Right lobe of liver (tissue), 6 donors: ENCODE results near the gene RSPH4A. TPM values are rescaled to one million over a fixed set of nuclear protein-coding genes. Genes with fewer than 3 reads are reported as not detected.
"Not testable (repeated sequence)": the region's sequence is repeated elsewhere in the genome, so short reads cannot be mapped to it uniquely, and the experiment has no call there.

Source experiments
- ATAC-seq, 4 donors: fragments of 200-7000 bp; cut with Tn5 transposase; one replicate each; pipeline ENCODE4 v1.9.1; 2020; ENCODE audit warnings: mild to moderate bottlenecking in 4 of 4, moderate library complexity in 4 of 4
- DNase-seq, 3 donors: peaks; one replicate each; pipeline ENCODE4 v3.0.0-alpha.2; 2020
- H3K27ac ChIP-seq, 3 donors: fragments of 200-600 bp; one replicate each; pipeline ENCODE4 v1.8.0; 2022
- H3K27me3 ChIP-seq, 2 donors: fragments of 200-600 bp; one replicate each; pipeline ENCODE4 v1.8.0; 2022
- H3K36me3 ChIP-seq, 4 donors: fragments of 200-600 bp; sonication (generic) in 1 of 4; one replicate each; pipeline versions ENCODE4 v1.5.1 to v1.8.0; 2017 to 2022; ENCODE audit warnings: control low read depth in 1 of 4
- H3K4me1 ChIP-seq, 4 donors: fragments of 200-600 bp; sonication (generic) in 1 of 4; one replicate each; pipeline versions ENCODE4 v1.5.1 to v1.8.0; 2017 to 2022; ENCODE audit warnings: control low read depth in 1 of 4
- H3K4me3 ChIP-seq, 3 donors: fragments of 200-600 bp; one replicate each; pipeline ENCODE4 v1.8.0; 2022
- H3K9me3 ChIP-seq, 4 donors: fragments of 200-600 bp; sonication (generic) in 1 of 4; one replicate each; pipeline versions ENCODE4 v1.5.1 to v1.8.0; 2017 to 2022; ENCODE audit warnings: control low read depth in 1 of 4
- CTCF ChIP-seq, 4 donors: fragments of 200-600 bp in 3 of 4; fragments of 450-650 bp in 1 of 4; IDR thresholded peaks; one replicate each; pipeline versions ENCODE4 v1.5.1 to v1.8.0; 2016 to 2022; ENCODE audit warnings: antibody characterized with exemption in 4 of 4, mild to moderate bottlenecking in 2 of 4
- POLR2A ChIP-seq: fragments of 450-650 bp; IDR thresholded peaks from one replicate; pipeline ENCODE4 v1.6.1; 2017; ENCODE audit warnings: antibody characterized with exemption, mild to moderate bottlenecking
- WGBS: methylation state at CpG from one replicate; pipeline ENCODE4 v1.1.6; 2018; ENCODE audit warnings: low coverage, low lambda C conversion rate; ENCODE audit not compliant: insufficient coverage; ENCODE audit errors: missing lambda C conversion rate; 5-methylcytosine and 5-hydroxymethylcytosine counted together
- intact Hi-C, 2 donors: fragments of 100-400 bp; cut with DNase I; formaldehyde crosslinking; loops; one replicate each; pipeline versions ENCODE4 v1.11.2 to v1.14.1; 2022
- total RNA-seq, 6 experiments: library from RNA; depleted of rRNA in 2 of 6; stranded (reverse); fragments of >200 nt in 2 of 6; fragmentation: NEBNext Ultra II Directional in 3 of 6; extraction: Animal tissue kit (Norgen Biotek cat#: 25700) in 3 of 6; gene quantifications; one replicate each; pipeline versions ENCODE4 v1.1.0 to v1.2.4, GENCODE V29; 2016 to 2023
- donor health status: DM: no; HTN: yes; CAD: no.
- donor health status: DM: no; HTN: no; CAD: no.
- donor health status: DM: no; HTN: no; CAD: no.
- donor health status: DM: no; HTN: yes; CAD: no.
- donor health status: DM: no; HTN: yes; CAD: no.

Gene RSPH4A
- total RNA-seq, 6 experiments from 2014 or later, result 0.06 to 0.18 (median 0.16) TPM; not detected in 3

GRCh38 chr6:116596815-116597214 lies 19.5 kb upstream of the RSPH4A start:
- Histone ChIP-seq H3K27ac (no peak overlapping the region), H3K36me3 (peaks cover 0 to 25% (median 10%) of the 10 kb centered on the region in 4 donors), H3K4me3 (no peak overlapping the region), H3K9me3 (no peaks in the 10 kb centered on the region), H3K27me3 (no peaks in the 10 kb centered on the region), H3K4me1 (no peaks in the 10 kb centered on the region)
- ATAC-seq (no peak), DNase-seq (no peak)
- intact Hi-C loops, result no loop called here
- 75% methylated on average over 4 of the region's 4 CpGs for WGBS
- TF ChIP-seq CTCF (IDR thresholded peaks at IDR 0.05) (no peak), POLR2A (no peak)

- WGBS, result 70% methylated on average over 1 of the region's 3 CpGs
- intact Hi-C loops, H3K36me3 ChIP-seq, H3K4me3 ChIP-seq, H3K27ac ChIP-seq, H3K4me1 ChIP-seq, H3K9me3 ChIP-seq, H3K27me3 ChIP-seq, DNase-seq, ATAC-seq: not testable (repeated sequence)
Measured at GRCh38 chr6:116603916-116604315, 12.4 kb upstream of the RSPH4A start.

- H3K9me3 ChIP-seq, intact Hi-C loops, H3K4me3 ChIP-seq, DNase-seq, H3K36me3 ChIP-seq, H3K27me3 ChIP-seq, ATAC-seq, H3K27ac ChIP-seq, H3K4me1 ChIP-seq: not testable (repeated sequence)
- WGBS, result 94% methylated on average over 3 of the region's 3 CpGs
Measured at GRCh38 chr6:116604868-116605267, 11.4 kb upstream of the RSPH4A start.

- DNase-seq (no peak), ATAC-seq (no peak)
- Histone ChIP-seq H3K9me3 (no peaks in the 10 kb centered on the region), H3K27me3 (no peaks in the 10 kb centered on the region), H3K36me3 (no peaks in the 10 kb centered on the region), H3K4me1 (no peaks in the 10 kb centered on the region), H3K4me3 (no peak overlapping the region), H3K27ac (no peak overlapping the region)
- WGBS, result 95% methylated on average over 2 of the region's 4 CpGs
- TF ChIP-seq POLR2A (no peak), CTCF (IDR thresholded peaks at IDR 0.05) (no peak)
- intact Hi-C loops, result no loop called here
Measured at GRCh38 chr6:116605935-116606334, 10.3 kb upstream of the RSPH4A start.

GRCh38 chr6:116611056-116611455 lies 5.2 kb upstream of the RSPH4A start:
- TF ChIP-seq CTCF (IDR thresholded peaks at IDR 0.05), result no peak
- no peak for TF ChIP-seq POLR2A
- Histone ChIP-seq H3K9me3 (no peaks in the 10 kb centered on the region), H3K27me3 (no peaks in the 10 kb centered on the region)

GRCh38 chr6:116616737-116617053 lies 416 bp downstream of the RSPH4A start:
- peak in 1 of 3 donors; percentile 27 for DNase-seq
- intact Hi-C loops, result no loop called here
- Histone ChIP-seq H3K4me1 (peaks cover 0 to 6% (median 0%) of the 10 kb centered on the region in 4 donors), H3K9me3 (no peaks in the 10 kb centered on the region), H3K36me3 (no peaks in the 10 kb centered on the region), H3K27me3 (no peaks in the 10 kb centered on the region), H3K27ac (no peak overlapping the region), H3K4me3 (peak overlapping the region; percentile 21 to 48 (median 27))
- peak; percentile 33 to 49 (median 46) for ATAC-seq
- TF ChIP-seq POLR2A (no peak), CTCF (IDR thresholded peaks at IDR 0.05) (no peak)
- 0% methylated on average over 4 of the region's 16 CpGs for WGBS

More at GRCh38 chr6:116611056-116611455, 5.2 kb upstream of the RSPH4A start:
- WGBS, result 29% methylated on average over 1 of the region's 4 CpGs
- intact Hi-C loops, result no loop called here
- Histone ChIP-seq H3K4me3 (no peak overlapping the region), H3K36me3 (no peaks in the 10 kb centered on the region), H3K4me1 (no peaks in the 10 kb centered on the region), H3K27ac (no peak overlapping the region)
- no peak for DNase-seq
- no peak for ATAC-seq
